ENCODE results near the gene AKAP13.
"Not testable (repeated sequence)": the region's sequence is repeated elsewhere in the genome, so short reads cannot be mapped to it uniquely, and the experiment has no call there.

The AKAP13 gene

GRCh38 chr15:85636351-85636750 is 255.9 kb downstream of the AKAP13 start:
- DNase-seq = no peak

GRCh38 chr15:85639752-85640381 is 259.5 kb downstream of the AKAP13 start:
- no peak for DNase-seq

GRCh38 chr15:85642065-85642692 is 261.8 kb downstream of the AKAP13 start:
- no peak for DNase-seq

- no peak for DNase-seq
Observed at GRCh38 chr15:85642693-85643066, 262.3 kb downstream of the AKAP13 start.

GRCh38 chr15:85646538-85647091 is 266.2 kb downstream of the AKAP13 start:
- DNase-seq = no peak

- DNase-seq = peak; percentile 20
Observed at GRCh38 chr15:85649372-85649771, 269.0 kb downstream of the AKAP13 start.

- DNase-seq = no peak
Observed at GRCh38 chr15:85651548-85651947, 271.1 kb downstream of the AKAP13 start.

- DNase-seq = peak; percentile 4
Observed at GRCh38 chr15:85652457-85652856, 272.1 kb downstream of the AKAP13 start.

GRCh38 chr15:85657132-85657531 is 276.7 kb downstream of the AKAP13 start:
- DNase-seq = no peak

GRCh38 chr15:85658816-85659215 is 278.4 kb downstream of the AKAP13 start:
- no peak for DNase-seq

- no peak for DNase-seq
Observed at GRCh38 chr15:85661859-85662258, 281.5 kb downstream of the AKAP13 start.

GRCh38 chr15:85665677-85666076 is 285.3 kb downstream of the AKAP13 start:
- not testable (repeated sequence) for DNase-seq

- peak; percentile 85 for DNase-seq
Observed at GRCh38 chr15:85667491-85668424, 287.4 kb downstream of the AKAP13 start.

GRCh38 chr15:85671156-85671555 is 290.8 kb downstream of the AKAP13 start:
- DNase-seq = no peak

- no peak for DNase-seq
Observed at GRCh38 chr15:85672332-85673084, 292.1 kb downstream of the AKAP13 start.

- DNase-seq = no peak
Observed at GRCh38 chr15:85673326-85673725, 292.9 kb downstream of the AKAP13 start.

- DNase-seq = no peak
Observed at GRCh38 chr15:85676342-85677098, 296.1 kb downstream of the AKAP13 start.

- DNase-seq = no peak
Observed at GRCh38 chr15:85679231-85679630, 298.8 kb downstream of the AKAP13 start.

- DNase-seq = no peak
Observed at GRCh38 chr15:85681386-85681785, 301.0 kb downstream of the AKAP13 start.

GRCh38 chr15:85684174-85684710 is 303.8 kb downstream of the AKAP13 start:
- no peak for DNase-seq

GRCh38 chr15:85685356-85685755 is 305.0 kb downstream of the AKAP13 start:
- no peak for DNase-seq

- DNase-seq = peak; percentile 12
Observed at GRCh38 chr15:85687329-85687728, 306.9 kb downstream of the AKAP13 start.
